Activated CD4-positive, alpha-beta T cell treated with anti-CD3 and anti-CD28 coated beads, Interleukin-10, Interleukin-2, amounts not matched to agents 100 ng/mL and 50 ng/mL, durations not matched to agents 16 hours and 8 hours (primary cell): ENCODE data around the gene NPC2.
"Not testable (repeated sequence)": the region's sequence is repeated elsewhere in the genome, so short reads cannot be mapped to it uniquely, and the experiment has no call there.

Experiments used
- DNase-seq: peaks from one replicate; pipeline ENCODE4 v3.0.0-alpha.2; 2020

NPC2 gene

DNA sequence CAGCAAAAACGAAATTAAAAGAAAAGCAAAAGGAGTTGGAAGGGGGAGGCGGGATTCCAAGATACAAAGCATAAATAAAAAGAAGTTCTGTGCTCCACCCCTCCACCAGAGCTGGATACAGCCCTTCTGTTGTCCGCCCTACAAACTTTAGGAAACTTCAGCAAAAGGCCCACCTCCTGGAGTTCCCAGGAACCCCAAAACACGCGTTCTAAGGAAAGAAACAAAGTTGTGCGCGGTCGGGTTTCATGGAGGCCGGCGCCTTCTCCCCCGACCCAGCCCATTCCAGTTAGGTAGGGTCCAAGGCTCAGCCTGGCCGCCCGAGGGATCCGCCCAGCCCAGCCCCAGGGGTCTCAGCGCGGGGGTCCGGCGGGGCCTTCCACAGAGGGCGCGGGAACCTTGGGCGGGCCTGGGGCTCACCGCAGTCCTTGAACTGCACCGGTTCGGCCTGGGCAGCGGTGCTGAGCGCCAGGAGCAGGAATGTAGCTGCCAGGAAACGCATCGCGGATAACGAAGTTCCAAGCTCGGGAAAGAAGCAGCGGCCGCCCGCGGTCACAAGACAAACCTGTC, at the start of gene NPC2:
Gene NPC2, minus strand, starts transcription at position 530 of the 567 bp plus-strand sequence. Its CDS starts 31 bp downstream, at position 499.
- no peak for DNase-seq

GRCh38 chr14:74542056-74542685, 49.1 kb upstream of the NPC2 start:
- DNase-seq, result no peak

- no peak for DNase-seq
Observed at GRCh38 chr14:74541225-74541624, 48.1 kb upstream of the NPC2 start.

DNA sequence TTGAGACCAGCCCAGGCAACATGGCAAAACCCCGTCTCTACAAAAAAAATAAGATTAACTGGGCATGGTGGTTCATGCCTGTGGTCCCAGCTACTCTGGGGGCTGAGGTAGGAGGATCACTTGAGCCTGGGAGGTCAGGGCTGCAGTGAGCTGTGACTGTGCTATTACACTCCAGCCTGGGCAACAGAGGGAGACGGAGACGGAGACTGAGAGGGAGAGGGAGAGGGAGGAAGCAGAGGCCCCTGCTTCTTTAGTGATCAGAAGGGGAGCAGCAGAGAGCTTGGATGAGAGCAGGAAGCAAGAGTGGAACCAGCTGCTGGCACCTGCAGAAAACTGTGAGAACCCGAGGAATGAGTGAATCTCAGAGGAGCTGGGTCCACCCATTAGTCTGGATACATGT, 46.4 kb upstream of the NPC2 start:
- no peak for DNase-seq

DNA sequence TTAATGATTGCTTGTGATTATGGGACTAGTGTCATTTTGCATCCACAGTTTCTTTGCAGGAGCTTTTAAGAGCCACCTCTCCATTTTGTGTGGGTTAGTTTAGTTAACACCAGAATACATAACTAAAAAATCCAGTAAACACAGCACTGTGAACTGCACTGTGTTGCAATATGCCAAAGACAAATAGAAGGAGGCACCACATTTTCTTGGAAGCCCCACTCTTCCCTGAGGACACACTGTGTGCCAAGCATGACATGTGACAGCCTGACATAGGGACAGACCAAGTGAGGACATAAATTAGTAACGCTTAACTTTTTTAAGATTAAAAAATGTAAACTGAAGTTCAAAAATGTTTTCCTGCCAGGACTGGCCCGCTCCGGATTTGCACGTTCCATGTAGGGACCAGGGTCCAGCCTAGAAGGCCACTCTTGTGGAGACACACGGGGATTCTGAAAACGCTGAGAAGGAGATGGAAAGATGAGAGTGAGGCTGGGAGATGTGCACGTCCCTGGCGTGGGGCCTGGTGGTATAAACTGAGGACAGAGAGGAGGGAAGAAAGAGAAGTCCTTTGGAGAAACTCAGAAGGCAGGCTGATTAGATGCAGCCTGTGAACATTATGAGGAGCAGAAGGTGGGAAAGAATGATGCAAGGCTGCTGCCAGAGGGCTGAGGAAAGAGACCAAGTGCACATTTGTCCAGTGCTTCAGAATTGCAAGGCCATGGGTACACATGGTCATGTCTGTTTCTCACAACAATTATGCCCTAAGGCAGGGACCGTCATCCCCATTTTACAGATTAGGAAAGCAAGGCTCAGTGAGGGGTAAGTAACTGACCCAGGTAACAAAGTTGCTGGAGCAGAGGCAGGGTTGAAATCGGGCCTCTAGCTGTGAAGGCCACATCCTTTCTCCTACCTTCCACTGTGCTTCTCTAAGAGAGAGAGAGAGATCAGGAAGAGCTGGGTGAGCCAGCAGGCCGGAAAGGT, 45.6 kb upstream of the NPC2 start:
- no peak for DNase-seq

GRCh38 chr14:74536336-74536735, 43.2 kb upstream of the NPC2 start:
- not testable (repeated sequence) for DNase-seq

GRCh38 chr14:74535756-74536325, 42.7 kb upstream of the NPC2 start:
- no peak for DNase-seq

- no peak for DNase-seq
Observed at GRCh38 chr14:74533576-74533975, 40.5 kb upstream of the NPC2 start.

GRCh38 chr14:74532246-74532645, 39.1 kb upstream of the NPC2 start:
- DNase-seq, result no peak

DNA sequence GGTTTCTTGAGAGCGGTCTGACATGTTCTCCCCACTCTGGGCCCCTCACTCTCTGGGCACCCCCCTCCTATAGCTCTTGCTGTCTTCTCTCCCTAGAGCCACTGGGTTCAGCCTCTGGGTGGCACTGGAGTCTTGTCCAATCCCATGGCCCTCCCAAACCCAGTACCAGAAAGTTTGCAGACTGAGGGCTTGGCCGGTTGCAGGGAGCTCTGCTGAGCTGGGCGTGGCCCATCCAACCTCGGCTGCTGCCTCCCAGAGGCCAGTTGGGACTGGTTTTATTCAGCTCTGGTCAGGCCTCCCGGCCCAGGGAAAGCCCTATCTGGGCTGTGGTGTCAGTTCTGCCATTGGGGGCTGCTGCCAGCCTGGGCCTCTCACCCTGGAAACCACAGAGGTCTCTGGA, 38.4 kb upstream of the NPC2 start:
- DNase-seq, result no peak

DNA sequence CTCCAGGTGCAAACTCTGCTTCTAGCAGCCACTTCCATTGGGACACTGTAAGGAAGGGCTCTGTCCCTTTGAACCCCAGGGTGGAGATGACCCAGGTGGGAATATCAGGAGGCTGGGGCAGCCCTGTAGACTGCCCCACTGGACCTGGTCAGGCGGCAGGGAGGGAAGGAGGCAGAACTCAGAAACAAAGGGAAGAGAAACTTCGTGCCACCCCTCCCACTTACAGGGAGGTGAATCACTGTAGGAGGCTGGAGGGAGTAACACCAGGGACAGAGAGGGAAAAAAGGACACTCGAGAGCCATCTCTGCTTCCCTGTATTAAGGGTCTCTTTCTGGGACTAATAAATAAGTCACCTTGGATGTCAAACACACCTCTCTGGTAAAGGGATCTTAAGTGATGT, 37.9 kb upstream of the NPC2 start:
- no peak for DNase-seq

- DNase-seq, result no peak
Observed at GRCh38 chr14:74528886-74529285, 35.8 kb upstream of the NPC2 start.

DNA sequence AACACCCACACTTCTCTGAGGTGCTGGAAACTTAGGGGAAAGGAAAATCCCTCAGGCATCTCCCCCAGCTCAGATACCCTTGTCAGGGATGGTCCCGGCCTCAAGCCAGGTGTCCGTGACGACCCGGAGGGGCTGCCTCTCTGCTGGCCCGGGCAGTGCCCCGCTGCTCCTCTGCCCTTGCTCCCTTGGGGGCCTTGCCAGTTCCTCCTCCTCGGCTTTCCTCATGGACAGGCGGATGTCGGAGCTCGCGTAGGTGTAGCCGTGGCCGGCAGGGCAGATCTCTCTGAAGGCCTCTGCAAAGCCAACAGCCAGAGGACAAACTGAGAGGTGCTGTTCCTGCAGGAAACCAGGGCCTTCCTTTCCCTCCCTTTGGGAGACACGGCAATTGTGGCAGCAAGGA, 35.3 kb upstream of the NPC2 start:
- DNase-seq, result no peak

DNA sequence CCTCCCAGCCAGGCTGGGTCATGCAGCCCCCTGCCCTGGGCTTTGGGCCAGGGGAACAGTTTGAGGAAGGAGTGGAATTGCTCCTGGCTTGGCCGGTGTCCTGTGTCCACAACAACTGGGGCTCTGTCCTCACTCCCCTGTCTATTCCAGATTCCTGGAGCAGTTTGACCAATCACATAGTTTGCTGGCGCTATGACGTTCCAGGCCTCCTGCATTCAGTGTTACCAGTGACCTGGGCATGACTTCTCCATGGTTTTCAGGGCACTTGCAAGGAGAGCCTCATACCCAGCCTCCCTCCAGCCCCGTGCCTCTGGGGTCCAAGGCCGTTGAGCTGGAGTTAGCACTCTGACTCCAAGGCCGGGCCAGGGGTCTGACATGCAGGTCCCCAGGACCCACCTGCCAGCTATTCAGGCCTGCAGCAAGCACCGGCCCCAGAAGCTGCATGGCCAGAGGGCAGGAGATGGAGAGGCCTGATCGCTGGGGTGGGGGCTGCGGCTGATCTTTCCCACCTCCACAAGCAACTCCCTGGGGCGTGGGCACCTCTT, 34.7 kb upstream of the NPC2 start:
- no peak for DNase-seq

DNA sequence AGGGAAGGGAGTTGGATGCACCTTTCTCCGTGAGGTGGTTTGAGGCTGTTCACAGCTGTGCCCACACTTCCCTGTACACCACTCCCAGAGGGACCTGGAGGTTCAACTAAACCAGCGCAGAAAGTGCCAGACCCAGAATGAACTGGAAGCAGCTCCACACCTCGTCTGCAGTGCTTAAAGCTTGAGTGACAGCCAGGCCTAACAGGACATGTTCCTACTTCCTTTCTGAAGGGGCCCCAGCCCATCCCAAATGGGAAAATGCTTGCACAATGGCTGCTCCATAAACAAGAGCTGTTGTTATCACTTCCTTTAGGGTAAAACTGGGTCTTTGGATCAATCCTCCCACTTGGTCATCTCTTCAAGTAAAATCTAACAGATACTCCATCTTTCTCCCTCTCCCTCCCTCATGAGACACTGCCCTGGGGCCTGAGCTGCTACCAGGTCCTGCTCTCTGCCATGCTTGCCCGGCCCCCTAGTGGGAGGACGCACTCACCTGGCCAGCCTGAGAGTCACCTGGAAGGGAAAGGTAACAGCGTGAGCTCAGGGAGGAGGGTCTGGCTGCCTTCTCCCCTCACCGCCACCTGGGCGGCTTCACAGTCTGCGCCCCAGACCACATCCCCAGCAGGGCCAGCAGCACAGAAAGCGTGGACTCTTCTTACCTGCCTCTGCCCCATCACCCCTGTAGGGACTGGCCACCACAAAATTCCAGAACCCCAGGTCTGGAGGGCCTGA, 33.9 kb upstream of the NPC2 start:
- DNase-seq, result no peak

- no peak for DNase-seq
Observed at GRCh38 chr14:74525361-74525851, 32.3 kb upstream of the NPC2 start.

- DNase-seq, result no peak
Observed at GRCh38 chr14:74524812-74525135, 31.7 kb upstream of the NPC2 start.

DNA sequence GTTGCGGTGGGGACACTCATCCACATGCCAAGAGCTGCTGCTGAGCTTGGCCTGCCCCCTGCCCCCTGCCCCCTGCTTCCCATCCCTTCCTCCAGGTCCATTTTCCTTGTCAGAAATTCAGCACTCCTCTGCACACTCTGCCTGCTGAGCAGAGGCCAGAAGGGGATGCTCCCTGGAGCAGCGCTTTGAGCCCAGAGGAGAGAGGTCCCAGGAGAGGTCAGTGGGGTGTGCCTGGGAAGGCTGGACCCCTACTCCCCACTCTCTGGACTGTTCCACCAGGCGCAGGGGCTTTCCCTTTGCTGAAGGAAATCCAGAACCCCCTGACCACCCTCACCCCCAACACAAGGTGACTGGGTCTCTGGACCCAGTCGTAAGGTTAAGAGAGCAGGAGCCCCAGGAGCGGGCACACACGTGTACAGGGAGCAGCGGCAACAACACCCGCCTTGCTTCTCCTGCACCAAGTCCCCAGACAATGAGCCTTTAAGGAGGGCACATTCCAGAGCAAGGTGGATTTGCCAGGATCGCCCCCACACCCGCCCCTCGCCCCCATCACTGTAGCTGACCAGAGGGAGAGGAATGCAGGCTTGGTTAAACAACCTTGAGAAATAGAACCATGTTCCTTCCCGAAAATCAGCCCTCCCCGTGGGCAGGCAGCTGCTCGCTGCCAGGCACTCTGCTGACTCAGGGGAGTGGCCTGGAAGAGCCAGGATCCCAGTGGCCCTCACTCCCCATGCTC, 31.1 kb upstream of the NPC2 start:
- no peak for DNase-seq

- no peak for DNase-seq
Observed at GRCh38 chr14:74522740-74523139, 29.6 kb upstream of the NPC2 start.

DNA sequence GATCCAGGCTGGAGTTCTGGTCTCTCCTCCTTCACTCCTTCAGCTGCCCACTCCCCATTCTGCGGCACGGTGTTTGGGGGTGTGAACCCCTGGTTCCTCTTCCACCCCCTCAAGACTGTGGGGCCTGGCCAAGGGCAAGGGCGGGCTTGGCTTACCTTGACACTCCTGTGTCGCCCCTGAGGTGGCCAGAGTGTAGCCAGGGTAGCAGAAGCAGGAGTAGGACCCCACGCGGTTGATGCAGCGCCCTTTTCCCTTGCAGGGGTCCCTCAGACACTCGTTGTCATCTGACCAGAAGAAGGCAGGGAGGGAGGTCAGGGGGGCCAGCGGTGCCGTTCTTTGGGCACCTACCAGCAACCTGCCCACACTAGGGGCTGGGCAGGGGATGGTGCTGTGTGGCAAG, 28.7 kb upstream of the NPC2 start:
- no peak for DNase-seq

GRCh38 chr14:74519316-74520074, 26.4 kb upstream of the NPC2 start:
- DNase-seq, result no peak
